ENCODE data around the gene B3GNT9.

DNA sequence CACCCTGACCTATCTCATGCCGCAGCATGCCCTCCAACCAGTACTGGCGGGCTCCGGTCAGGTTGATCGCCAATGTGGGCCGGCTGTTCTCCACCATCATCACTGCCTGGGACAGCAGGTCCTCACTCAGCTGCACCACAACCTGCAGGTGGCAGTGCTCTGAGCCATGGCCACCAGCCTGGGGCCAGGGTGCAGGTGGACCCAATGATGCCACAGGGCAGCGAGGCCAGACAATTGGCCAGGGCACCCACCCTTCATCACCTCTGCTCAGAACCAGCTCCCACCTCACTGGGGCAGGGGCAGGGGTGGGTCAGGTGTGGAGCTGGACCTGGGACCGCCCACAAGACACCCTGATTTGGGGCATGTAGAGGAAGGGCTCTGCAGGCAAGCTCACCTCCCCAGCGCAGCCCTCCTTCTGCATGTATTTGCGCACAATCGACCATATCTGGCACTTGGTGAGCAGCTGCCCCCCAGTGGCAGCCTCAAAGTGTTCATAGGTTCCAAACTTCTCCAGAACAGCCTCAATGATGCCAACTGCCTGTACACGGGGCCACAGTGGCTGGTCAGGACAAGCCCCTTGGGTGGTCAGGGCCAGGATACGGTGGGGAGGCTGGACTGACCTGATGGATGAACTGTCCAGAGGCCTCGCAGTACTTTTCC is 28.8 kb upstream of the B3GNT9 start:
- TF ChIP-seq, protein P1, sequence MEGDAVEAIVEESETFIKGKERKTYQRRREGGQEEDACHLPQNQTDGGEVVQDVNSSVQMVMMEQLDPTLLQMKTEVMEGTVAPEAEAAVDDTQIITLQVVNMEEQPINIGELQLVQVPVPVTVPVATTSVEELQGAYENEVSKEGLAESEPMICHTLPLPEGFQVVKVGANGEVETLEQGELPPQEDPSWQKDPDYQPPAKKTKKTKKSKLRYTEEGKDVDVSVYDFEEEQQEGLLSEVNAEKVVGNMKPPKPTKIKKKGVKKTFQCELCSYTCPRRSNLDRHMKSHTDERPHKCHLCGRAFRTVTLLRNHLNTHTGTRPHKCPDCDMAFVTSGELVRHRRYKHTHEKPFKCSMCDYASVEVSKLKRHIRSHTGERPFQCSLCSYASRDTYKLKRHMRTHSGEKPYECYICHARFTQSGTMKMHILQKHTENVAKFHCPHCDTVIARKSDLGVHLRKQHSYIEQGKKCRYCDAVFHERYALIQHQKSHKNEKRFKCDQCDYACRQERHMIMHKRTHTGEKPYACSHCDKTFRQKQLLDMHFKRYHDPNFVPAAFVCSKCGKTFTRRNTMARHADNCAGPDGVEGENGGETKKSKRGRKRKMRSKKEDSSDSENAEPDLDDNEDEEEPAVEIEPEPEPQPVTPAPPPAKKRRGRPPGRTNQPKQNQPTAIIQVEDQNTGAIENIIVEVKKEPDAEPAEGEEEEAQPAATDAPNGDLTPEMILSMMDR (conservative IDR thresholded peaks at IDR 0.05; ENCODE audit: low read length), result peak; percentile 39; the same call in 1 of the 2 replicates
- TF ChIP-seq EZH2phosphoT487 (IDR thresholded peaks at IDR 0.05; ENCODE audit: borderline replicate concordance), result no peak
